C4-2B (cell line): Measurements from ENCODE around the gene RXFP2.

ENCODE experiments used
- CTCF ChIP-seq: fragments of 450-650 bp; conservative IDR thresholded peaks from 2 replicates; pipeline ENCODE4 v1.5.1; 2017; ENCODE audit warnings: mild to moderate bottlenecking
- ZFX ChIP-seq: fragments of 450-650 bp; IDR thresholded peaks from 2 replicates; pipeline ENCODE4 v1.6.1; 2017

- TF ChIP-seq CTCF, result no peak
- no peak for TF ChIP-seq ZFX
These were observed 58.9 kb downstream of the RXFP2 start for GRCh38 chr13:31798189-31798588.
